ENCODE measurements around the gene SEMA5A.

The SEMA5A gene

GRCh38 chr5:9519537-9519936 lies 26.3 kb downstream of the SEMA5A start:
- no peak overlapping the region for H3K4me3 ChIP-seq (ENCODE audit: low read depth, low read length)
- DNase-seq (ENCODE audit: low read depth), result peak; percentile 86
- TF ChIP-seq CTCF (conservative IDR thresholded peaks at IDR 0.05; ENCODE audit: low read depth, low read length), result no peak

- no peak for DNase-seq (ENCODE audit: low read depth)
- TF ChIP-seq CTCF (conservative IDR thresholded peaks at IDR 0.05; ENCODE audit: low read depth, low read length), result peak; percentile 23
- H3K4me3 ChIP-seq (ENCODE audit: low read depth, low read length), result no peak overlapping the region
These were observed 29.3 kb downstream of the SEMA5A start for GRCh38 chr5:9516591-9516990.

- no peak for DNase-seq (ENCODE audit: low read depth)
- no peak for TF ChIP-seq CTCF (conservative IDR thresholded peaks at IDR 0.05; ENCODE audit: low read depth, low read length)
- no peak overlapping the region for H3K4me3 ChIP-seq (ENCODE audit: low read depth, low read length)
These were observed 30.4 kb downstream of the SEMA5A start for GRCh38 chr5:9515436-9515835.

- TF ChIP-seq CTCF (conservative IDR thresholded peaks at IDR 0.05; ENCODE audit: low read depth, low read length), result no peak
- no peak for DNase-seq (ENCODE audit: low read depth)
These were observed 30.9 kb downstream of the SEMA5A start for GRCh38 chr5:9514968-9515367.

GRCh38 chr5:9513827-9514226 lies 32.0 kb downstream of the SEMA5A start:
- TF ChIP-seq CTCF (conservative IDR thresholded peaks at IDR 0.05; ENCODE audit: low read depth, low read length), result peak; percentile 79
- no peak overlapping the region for H3K4me3 ChIP-seq (ENCODE audit: low read depth, low read length)
- DNase-seq (ENCODE audit: low read depth), result peak; percentile 72

More at GRCh38 chr5:9514968-9515367, 30.9 kb downstream of the SEMA5A start:
- no peak overlapping the region for H3K4me3 ChIP-seq (ENCODE audit: low read depth, low read length)

GRCh38 chr5:9512457-9512856 lies 33.4 kb downstream of the SEMA5A start:
- H3K4me3 ChIP-seq (ENCODE audit: low read depth, low read length), result no peak overlapping the region
- no peak for TF ChIP-seq CTCF (conservative IDR thresholded peaks at IDR 0.05; ENCODE audit: low read depth, low read length)
- peak; percentile 42 for DNase-seq (ENCODE audit: low read depth)

- H3K4me3 ChIP-seq (ENCODE audit: low read depth, low read length), result no peak overlapping the region
- no peak for TF ChIP-seq CTCF (conservative IDR thresholded peaks at IDR 0.05; ENCODE audit: low read depth, low read length)
- DNase-seq (ENCODE audit: low read depth), result peak; percentile 90
These were observed 37.9 kb downstream of the SEMA5A start for GRCh38 chr5:9507974-9508373.

Measured in choroid plexus epithelial cell (primary cell).